ENCODE data around the gene GMPS. TPM values are rescaled to one million over a fixed set of nuclear protein-coding genes. Genes with fewer than 3 reads are reported as not detected.

The GMPS gene
- total RNA-seq, 1 experiment from 2014 or later = 119 TPM

DNA sequence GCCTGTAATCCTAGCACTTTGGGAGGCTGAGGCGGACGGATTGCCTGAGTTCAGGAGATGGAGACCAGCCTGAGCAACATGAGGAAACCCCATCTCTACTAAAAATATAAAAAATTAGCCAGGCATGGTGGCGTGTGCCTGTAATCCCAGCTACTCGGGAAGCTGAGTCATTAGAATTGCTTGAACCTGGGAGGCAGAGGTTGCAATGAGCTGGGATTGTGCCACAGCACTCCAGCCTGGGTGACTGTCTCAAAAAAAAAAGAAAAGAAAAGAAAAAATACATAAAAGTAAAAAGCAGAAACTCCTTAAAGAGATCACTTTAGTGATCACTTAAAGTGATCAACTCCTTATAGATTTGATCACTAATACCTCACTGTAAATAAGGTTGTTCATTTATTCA, 78.0 kb downstream of the GMPS start:
- CTCF ChIA-PET = no interaction called here
- Histone ChIP-seq H3K9me3 (ENCODE audit: control insufficient read depth in 1 of 2, insufficient read depth in 1 of 2, low read depth in 1 of 2, low read length in 2 of 2) (no peaks in the 10 kb centered on the region), H3K4me3 (replicated peaks in 1 of 2; ENCODE audit: low read depth in 1 of 2, low read length in 2 of 2) (no peak overlapping the region), H3K4me2 (ENCODE audit: low read length) (no peak overlapping the region), H3K9ac (ENCODE audit: low read length) (no peak overlapping the region), H3K27ac (ENCODE audit: low read depth, low read length) (no peak overlapping the region), H3K9me2 (ENCODE audit: insufficient read depth) (no peaks in the 10 kb centered on the region), H3K27me3 (ENCODE audit: insufficient read depth, low read length) (no peaks in the 10 kb centered on the region), H3K36me3 (ENCODE audit: control insufficient read depth in 1 of 2, insufficient read depth in 2 of 2, low read length in 2 of 2) (no peaks in the 10 kb centered on the region), H2AFZ (ENCODE audit: low read depth, low read length, poor library complexity, severe bottlenecking) (no peak overlapping the region), H3K79me2 (ENCODE audit: insufficient read depth, low read length) (no peaks in the 10 kb centered on the region), H4K20me1 (ENCODE audit: insufficient read depth) (peaks cover 4% of the 10 kb centered on the region; the same call in 1 of the 2 replicates), H3K4me1 (ENCODE audit: control insufficient read depth in 1 of 2, insufficient read depth in 2 of 2, low read length in 2 of 2) (no peaks in the 10 kb centered on the region)
- RAD21 ChIA-PET (ENCODE audit: low non-redundant PET in 1 of 2, low total read pairs in 2 of 2, uncharacterized antibody in 2 of 2, unreplicated experiment in 2 of 2) = no interaction called here
- POLR2A ChIA-PET = no interaction called here
- ATAC-seq (no peak), DNase-seq (ENCODE audit: low read depth, low spot score) (no peak)
- TF ChIP-seq, protein P1, sequence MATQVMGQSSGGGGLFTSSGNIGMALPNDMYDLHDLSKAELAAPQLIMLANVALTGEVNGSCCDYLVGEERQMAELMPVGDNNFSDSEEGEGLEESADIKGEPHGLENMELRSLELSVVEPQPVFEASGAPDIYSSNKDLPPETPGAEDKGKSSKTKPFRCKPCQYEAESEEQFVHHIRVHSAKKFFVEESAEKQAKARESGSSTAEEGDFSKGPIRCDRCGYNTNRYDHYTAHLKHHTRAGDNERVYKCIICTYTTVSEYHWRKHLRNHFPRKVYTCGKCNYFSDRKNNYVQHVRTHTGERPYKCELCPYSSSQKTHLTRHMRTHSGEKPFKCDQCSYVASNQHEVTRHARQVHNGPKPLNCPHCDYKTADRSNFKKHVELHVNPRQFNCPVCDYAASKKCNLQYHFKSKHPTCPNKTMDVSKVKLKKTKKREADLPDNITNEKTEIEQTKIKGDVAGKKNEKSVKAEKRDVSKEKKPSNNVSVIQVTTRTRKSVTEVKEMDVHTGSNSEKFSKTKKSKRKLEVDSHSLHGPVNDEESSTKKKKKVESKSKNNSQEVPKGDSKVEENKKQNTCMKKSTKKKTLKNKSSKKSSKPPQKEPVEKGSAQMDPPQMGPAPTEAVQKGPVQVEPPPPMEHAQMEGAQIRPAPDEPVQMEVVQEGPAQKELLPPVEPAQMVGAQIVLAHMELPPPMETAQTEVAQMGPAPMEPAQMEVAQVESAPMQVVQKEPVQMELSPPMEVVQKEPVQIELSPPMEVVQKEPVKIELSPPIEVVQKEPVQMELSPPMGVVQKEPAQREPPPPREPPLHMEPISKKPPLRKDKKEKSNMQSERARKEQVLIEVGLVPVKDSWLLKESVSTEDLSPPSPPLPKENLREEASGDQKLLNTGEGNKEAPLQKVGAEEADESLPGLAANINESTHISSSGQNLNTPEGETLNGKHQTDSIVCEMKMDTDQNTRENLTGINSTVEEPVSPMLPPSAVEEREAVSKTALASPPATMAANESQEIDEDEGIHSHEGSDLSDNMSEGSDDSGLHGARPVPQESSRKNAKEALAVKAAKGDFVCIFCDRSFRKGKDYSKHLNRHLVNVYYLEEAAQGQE (IDR thresholded peaks at IDR 0.05; ENCODE audit: low read depth) = no peak
- TF ChIP-seq SRF (IDR thresholded peaks at IDR 0.05; ENCODE audit: low read depth) = no peak
- TF ChIP-seq, protein P2, sequence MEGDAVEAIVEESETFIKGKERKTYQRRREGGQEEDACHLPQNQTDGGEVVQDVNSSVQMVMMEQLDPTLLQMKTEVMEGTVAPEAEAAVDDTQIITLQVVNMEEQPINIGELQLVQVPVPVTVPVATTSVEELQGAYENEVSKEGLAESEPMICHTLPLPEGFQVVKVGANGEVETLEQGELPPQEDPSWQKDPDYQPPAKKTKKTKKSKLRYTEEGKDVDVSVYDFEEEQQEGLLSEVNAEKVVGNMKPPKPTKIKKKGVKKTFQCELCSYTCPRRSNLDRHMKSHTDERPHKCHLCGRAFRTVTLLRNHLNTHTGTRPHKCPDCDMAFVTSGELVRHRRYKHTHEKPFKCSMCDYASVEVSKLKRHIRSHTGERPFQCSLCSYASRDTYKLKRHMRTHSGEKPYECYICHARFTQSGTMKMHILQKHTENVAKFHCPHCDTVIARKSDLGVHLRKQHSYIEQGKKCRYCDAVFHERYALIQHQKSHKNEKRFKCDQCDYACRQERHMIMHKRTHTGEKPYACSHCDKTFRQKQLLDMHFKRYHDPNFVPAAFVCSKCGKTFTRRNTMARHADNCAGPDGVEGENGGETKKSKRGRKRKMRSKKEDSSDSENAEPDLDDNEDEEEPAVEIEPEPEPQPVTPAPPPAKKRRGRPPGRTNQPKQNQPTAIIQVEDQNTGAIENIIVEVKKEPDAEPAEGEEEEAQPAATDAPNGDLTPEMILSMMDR (IDR thresholded peaks at IDR 0.05 in 2 of 3, conservative IDR thresholded peaks at IDR 0.05 in 1 of 3; ENCODE audit: borderline replicate concordance in 1 of 3, insufficient read depth in 1 of 3, low read depth in 2 of 3, low read length in 2 of 3) = no peak
- TF ChIP-seq, protein P3, sequence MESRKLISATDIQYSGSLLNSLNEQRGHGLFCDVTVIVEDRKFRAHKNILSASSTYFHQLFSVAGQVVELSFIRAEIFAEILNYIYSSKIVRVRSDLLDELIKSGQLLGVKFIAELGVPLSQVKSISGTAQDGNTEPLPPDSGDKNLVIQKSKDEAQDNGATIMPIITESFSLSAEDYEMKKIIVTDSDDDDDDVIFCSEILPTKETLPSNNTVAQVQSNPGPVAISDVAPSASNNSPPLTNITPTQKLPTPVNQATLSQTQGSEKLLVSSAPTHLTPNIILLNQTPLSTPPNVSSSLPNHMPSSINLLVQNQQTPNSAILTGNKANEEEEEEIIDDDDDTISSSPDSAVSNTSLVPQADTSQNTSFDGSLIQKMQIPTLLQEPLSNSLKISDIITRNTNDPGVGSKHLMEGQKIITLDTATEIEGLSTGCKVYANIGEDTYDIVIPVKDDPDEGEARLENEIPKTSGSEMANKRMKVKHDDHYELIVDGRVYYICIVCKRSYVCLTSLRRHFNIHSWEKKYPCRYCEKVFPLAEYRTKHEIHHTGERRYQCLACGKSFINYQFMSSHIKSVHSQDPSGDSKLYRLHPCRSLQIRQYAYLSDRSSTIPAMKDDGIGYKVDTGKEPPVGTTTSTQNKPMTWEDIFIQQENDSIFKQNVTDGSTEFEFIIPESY (IDR thresholded peaks at IDR 0.05; ENCODE audit: extremely low read depth, insufficient replicate concordance, low read length) = no peak
- TF ChIP-seq EZH2 (IDR thresholded peaks at IDR 0.05) = no peak
- TF ChIP-seq SIN3A (IDR thresholded peaks at IDR 0.05; ENCODE audit: low read depth) = no peak
- TF ChIP-seq SP1 (IDR thresholded peaks at IDR 0.05; ENCODE audit: low read depth) = no peak
- no peak for TF ChIP-seq CEBPB (IDR thresholded peaks at IDR 0.05; ENCODE audit: low read depth)
- TF ChIP-seq ELF1 (IDR thresholded peaks at IDR 0.05; ENCODE audit: borderline replicate concordance, low read depth) = no peak
- TF ChIP-seq YY1 (IDR thresholded peaks at IDR 0.05; ENCODE audit: extremely low read depth, insufficient replicate concordance, low read depth, low read length) = no peak
- TF ChIP-seq ZNF274 (IDR thresholded peaks at IDR 0.05; ENCODE audit: low read depth, low read length) = no peak
- TF ChIP-seq TCF7L2 (IDR thresholded peaks at IDR 0.05; ENCODE audit: borderline replicate concordance, extremely low read depth, insufficient read depth, insufficient read length) = no peak
- no peak for TF ChIP-seq RAD21 (IDR thresholded peaks at IDR 0.05; ENCODE audit: low read depth)
- TF ChIP-seq POLR2A (IDR thresholded peaks at IDR 0.05; ENCODE audit: borderline replicate concordance, extremely low read depth, insufficient read depth, insufficient read length) = no peak
- no peak for TF ChIP-seq FOSL1 (IDR thresholded peaks at IDR 0.05; ENCODE audit: low read depth)
- TF ChIP-seq POLR2AphosphoS5 (IDR thresholded peaks at IDR 0.05; ENCODE audit: low read depth, low read length) = no peak
- intact Hi-C loops (cut with micrococcal nuclease) = no loop called here
- no TSS peak for BruUV-seq (replicated peaks)
